ENCODE results near the gene LRRC31. TPM values are rescaled to one million over a fixed set of nuclear protein-coding genes. Genes with fewer than 3 reads are reported as not detected.

Gene LRRC31
- total RNA-seq, result not detected in 2 replicates

GRCh38 chr3:169869484-169870220 lies at the start of gene LRRC31:
Gene LRRC31 (minus strand): TSS chr3:169869935. CDS start chr3:169869807, 128 bp downstream.

GRCh38 chr3:169911272-169911671 lies 41.5 kb upstream of the LRRC31 start, which contains the start of gene SAMD7:
Gene SAMD7 (plus strand): TSS chr3:169911572. CDS start chr3:169919499, 7,927 bp downstream.

GRCh38 chr3:169812332-169813235 lies 57.2 kb downstream of the LRRC31 start, which contains the start of the genes LRRC34 and LRRIQ4:
Gene LRRC34 (minus strand): TSS chr3:169812904. CDS start chr3:169812548, 356 bp downstream.
Gene LRRIQ4 (plus strand): TSS chr3:169812870. CDS start chr3:169821922, 9,052 bp downstream.

Other genes with a start within 250 kb of the LRRC31 start
- gene MECOM, start 206.2 kb downstream of the LRRC31 start, total RNA-seq, result 44.1 and 44.6 TPM in 2 replicates
- gene TERC, start 104.9 kb downstream of the LRRC31 start, total RNA-seq, result 36.7 and 65.9 TPM in 2 replicates
- 5.8 and 6.1 TPM in 2 replicates for gene ACTRT3, start 100.4 kb downstream of the LRRC31 start, total RNA-seq
- gene MYNN, start 96.5 kb downstream of the LRRC31 start, total RNA-seq, result 22.1 and 25.6 TPM in 2 replicates
- 0.06 TPM in 1 of 2 replicates, not detected in the other for gene LRRIQ4, start 57.1 kb downstream of the LRRC31 start, total RNA-seq
- gene LRRC34, start 57.0 kb downstream of the LRRC31 start, total RNA-seq, result 3.4 and 3.8 TPM in 2 replicates
- gene SAMD7, start 41.6 kb upstream of the LRRC31 start, total RNA-seq, result not detected in 2 replicates
- gene SEC62, start 96.9 kb upstream of the LRRC31 start, total RNA-seq, result 62.1 and 65.7 TPM in 2 replicates
- gene GPR160, start 168.1 kb upstream of the LRRC31 start, total RNA-seq, result 0.56 and 0.92 TPM in 2 replicates